Muscle of leg (tissue), 16 donors: ENCODE measurements around the gene FAM236D. TPM values are rescaled to one million over a fixed set of nuclear protein-coding genes. Genes with fewer than 3 reads are reported as not detected.
"Not testable (repeated sequence)": the region's sequence is repeated elsewhere in the genome, so short reads cannot be mapped to it uniquely, and the experiment has no call there.

Experiments
- DNase-seq: peaks from one replicate; pipeline ENCODE4 v3.0.0; 2013
- H3K27ac ChIP-seq: one replicate; pipeline ENCODE4 v1.5.1; 2013; ENCODE audit warnings: mild to moderate bottlenecking, low read length, control low read depth
- H3K27me3 ChIP-seq: one replicate; pipeline ENCODE4 v1.6.1; 2013; ENCODE audit warnings: low read length; ENCODE audit not compliant: control insufficient read depth, insufficient read depth
- H3K36me3 ChIP-seq: one replicate; pipeline ENCODE4 v1.6.1; 2013; ENCODE audit warnings: low read length; ENCODE audit not compliant: control insufficient read depth, insufficient read depth
- H3K4me1 ChIP-seq: one replicate; pipeline ENCODE4 v1.6.1; 2013; ENCODE audit warnings: low read length; ENCODE audit not compliant: control insufficient read depth, insufficient read depth
- H3K4me3 ChIP-seq: one replicate; pipeline ENCODE4 v1.5.1; 2013; ENCODE audit warnings: low read length, control low read depth
- H3K9me3 ChIP-seq: replicated peaks from 2 replicates; pipeline ENCODE4 v1.6.1; 2013; ENCODE audit warnings: low read depth, low read length; ENCODE audit not compliant: control insufficient read depth
- WGBS: methylation state at CpG from one replicate; pipeline ENCODE4 v1.1.5; 2013; ENCODE audit warnings: missing lambda C conversion rate; ENCODE audit not compliant: insufficient coverage; 5-methylcytosine and 5-hydroxymethylcytosine counted together
- long read RNA-seq, 11 donors: transcript quantifications; one replicate each; lab custom pipeline, GENCODE V29; 2026
- polyA plus RNA-seq, 8 donors: library from polyadenylated mRNA; unstranded; fragments of 120-200 nt; gene quantifications; one replicate each; pipeline versions ENCODE4 v1.2.1 to v1.2.3, GENCODE V29; 2013; ENCODE audit warnings: inconsistent platforms in 1 of 8, low replicate concordance in 1 of 8; ENCODE audit not compliant: insufficient read length in 8 of 8, insufficient read depth in 1 of 8
- total RNA-seq: library from RNA; stranded (reverse); fragments of 120-200 nt; gene quantifications from one replicate; pipeline ENCODE4 v1.2.4, GENCODE V29; 2013

FAM236D gene
- not detected for total RNA-seq
- polyA plus RNA-seq, result not detected
- long read RNA-seq, donor 1, result 0 reads
- long read RNA-seq, donor 2, result 0 reads
- long read RNA-seq, donor 3, result 0 reads
- long read RNA-seq, donor 4, result 0 reads
- long read RNA-seq, donor 5, result 0 reads
- long read RNA-seq, donor 6, result 0 reads
- long read RNA-seq, donor 7, result 0 reads
- long read RNA-seq, donor 8, result 0 reads
- long read RNA-seq, donor 9, result 0 reads
- long read RNA-seq, donor 10, result 0 reads
- long read RNA-seq, donor 11, result 0 reads

DNA sequence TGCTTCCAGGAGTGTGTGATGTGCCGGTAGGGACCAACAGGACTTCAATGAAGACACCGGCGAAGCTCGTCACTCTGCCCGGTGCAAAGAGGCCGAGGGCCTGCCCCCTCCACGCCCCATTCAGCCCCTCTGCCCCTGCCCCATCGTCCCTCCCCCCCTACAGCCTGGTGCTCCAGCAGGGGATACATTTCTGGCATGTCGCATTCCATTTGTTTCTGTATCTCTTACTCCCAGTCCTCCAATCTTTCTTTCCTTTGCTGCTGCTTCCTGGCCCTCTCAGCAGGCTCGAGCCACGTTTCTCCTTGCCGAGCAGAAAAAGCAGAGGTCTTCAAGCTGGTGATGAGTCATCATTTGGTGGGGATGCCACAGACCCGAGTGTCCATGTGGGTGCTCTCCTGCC lies at the start of gene FAM236D:
TSS of gene FAM236D (minus strand) at position 101 of the 400 bp plus-strand sequence. CDS start at position 1, 100 bp downstream.
- not testable (repeated sequence) for DNase-seq, H3K4me1 ChIP-seq, H3K4me3 ChIP-seq, H3K9me3 ChIP-seq, H3K36me3 ChIP-seq, H3K27ac ChIP-seq, H3K27me3 ChIP-seq
- WGBS, result no CpG with 5 or more reads among the region's 13 CpGs

- H3K27me3 ChIP-seq, DNase-seq, H3K27ac ChIP-seq, H3K9me3 ChIP-seq, H3K36me3 ChIP-seq, H3K4me1 ChIP-seq, H3K4me3 ChIP-seq: not testable (repeated sequence)
- no CpG with 5 or more reads among the region's 2 CpGs for WGBS
Measured at GRCh38 chrX:72837532-72837931, 29.5 kb upstream of the FAM236D start.

DNA sequence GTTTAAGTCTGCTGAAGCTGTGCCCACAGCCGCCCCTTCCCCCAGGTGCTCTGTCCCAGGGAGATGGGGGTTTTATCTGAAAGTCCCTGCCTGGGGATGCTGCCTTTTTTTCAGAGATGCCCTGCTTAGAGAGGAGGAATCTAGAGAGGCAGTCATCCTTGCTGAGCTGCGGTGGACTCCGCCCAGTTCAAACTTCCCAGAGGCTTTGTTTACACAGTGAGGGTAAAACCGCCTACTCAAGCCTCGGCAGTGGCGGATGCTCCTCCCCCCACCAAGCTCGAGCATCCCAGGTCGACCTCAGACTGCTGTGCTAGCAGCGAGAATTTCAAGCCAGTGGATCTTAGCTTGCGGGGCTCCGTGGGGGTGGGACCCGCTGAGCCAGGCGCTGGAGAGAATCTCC lies 22.7 kb upstream of the FAM236D start:
- not testable (repeated sequence) for H3K4me3 ChIP-seq, H3K36me3 ChIP-seq, H3K27me3 ChIP-seq, H3K27ac ChIP-seq, DNase-seq, H3K4me1 ChIP-seq, H3K9me3 ChIP-seq
- WGBS, result no CpG with 5 or more reads among the region's 13 CpGs

DNA sequence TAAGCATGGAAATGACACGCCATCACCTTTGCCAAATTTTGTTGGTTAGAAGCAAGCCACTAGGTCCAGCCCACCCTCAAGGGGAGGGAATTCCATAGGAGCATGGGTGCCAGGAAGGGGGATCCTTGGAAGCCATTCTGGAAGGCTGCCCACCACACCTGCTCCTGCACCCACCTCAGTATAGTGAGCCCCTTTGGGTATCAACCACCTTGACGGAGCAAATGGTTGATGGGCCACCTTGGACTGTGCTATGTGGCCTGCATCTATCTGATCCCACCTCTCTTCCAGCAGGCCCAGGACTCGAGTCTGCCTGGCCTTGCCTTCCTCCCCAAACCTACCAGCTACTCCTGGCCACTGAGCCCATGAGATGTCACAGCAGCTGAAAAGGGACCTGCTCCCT lies 17.6 kb downstream of the FAM236D start:
- DNase-seq, H3K27me3 ChIP-seq, H3K36me3 ChIP-seq, H3K4me1 ChIP-seq, H3K9me3 ChIP-seq, H3K27ac ChIP-seq, H3K4me3 ChIP-seq: not testable (repeated sequence)
- WGBS, result no CpG with 5 or more reads among the region's 3 CpGs

DNA sequence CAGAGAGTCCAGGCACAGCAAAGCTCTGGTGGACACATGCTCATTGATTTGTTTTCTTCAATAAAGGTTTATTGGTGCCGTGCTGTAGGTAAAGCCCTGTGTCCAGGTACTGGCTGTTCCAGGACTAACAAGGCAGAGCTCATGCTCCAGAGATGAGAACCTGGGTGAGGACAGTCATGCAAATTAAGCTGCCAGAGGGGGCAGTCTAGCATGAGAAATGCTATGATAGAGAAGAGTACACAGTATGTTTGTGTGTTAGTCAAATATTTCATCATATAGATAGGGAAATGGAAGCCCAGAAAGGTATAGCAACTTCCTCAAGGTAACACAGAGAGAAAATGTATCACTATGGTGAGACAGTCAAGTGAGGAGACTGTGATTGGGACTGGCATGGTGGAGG lies 19.9 kb downstream of the FAM236D start:
- WGBS, result no CpG with 5 or more reads among the region's 1 CpG
- not testable (repeated sequence) for H3K36me3 ChIP-seq, H3K4me1 ChIP-seq, H3K4me3 ChIP-seq, H3K27ac ChIP-seq, H3K9me3 ChIP-seq, H3K27me3 ChIP-seq, DNase-seq

DNA sequence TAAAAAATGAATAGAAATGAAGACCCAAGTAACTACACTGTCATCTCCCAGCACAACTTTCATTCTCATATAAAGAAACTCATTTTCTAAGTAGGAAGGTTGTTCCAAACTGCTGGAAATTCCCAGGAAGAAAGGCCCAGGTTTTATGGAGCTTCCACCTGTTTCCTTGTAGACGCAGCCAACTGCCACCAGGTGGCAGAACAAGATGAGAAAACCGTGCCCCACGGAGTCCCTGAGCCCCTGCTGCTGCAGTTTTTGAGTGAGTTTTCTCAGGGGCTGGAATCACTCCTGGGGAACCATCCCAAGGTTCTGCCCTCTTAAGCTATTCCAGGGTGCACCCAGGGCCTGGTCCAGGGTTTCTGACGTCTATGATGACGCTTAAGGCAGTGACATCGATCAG lies 24.0 kb downstream of the FAM236D start:
- H3K27ac ChIP-seq, result not testable (repeated sequence)
- no CpG with 5 or more reads among the region's 6 CpGs for WGBS

GRCh38 chrX:72783365-72783936 lies 24.6 kb downstream of the FAM236D start:
- not testable (repeated sequence) for H3K4me3 ChIP-seq, H3K4me1 ChIP-seq, H3K27ac ChIP-seq, H3K27me3 ChIP-seq, DNase-seq, H3K9me3 ChIP-seq, H3K36me3 ChIP-seq
- WGBS, result no CpG with 5 or more reads among the region's 8 CpGs

More for the DNA sequence above, 24.0 kb downstream of the FAM236D start:
- H3K4me3 ChIP-seq, H3K27me3 ChIP-seq, H3K9me3 ChIP-seq, H3K4me1 ChIP-seq, H3K36me3 ChIP-seq, DNase-seq: not testable (repeated sequence)

DNA sequence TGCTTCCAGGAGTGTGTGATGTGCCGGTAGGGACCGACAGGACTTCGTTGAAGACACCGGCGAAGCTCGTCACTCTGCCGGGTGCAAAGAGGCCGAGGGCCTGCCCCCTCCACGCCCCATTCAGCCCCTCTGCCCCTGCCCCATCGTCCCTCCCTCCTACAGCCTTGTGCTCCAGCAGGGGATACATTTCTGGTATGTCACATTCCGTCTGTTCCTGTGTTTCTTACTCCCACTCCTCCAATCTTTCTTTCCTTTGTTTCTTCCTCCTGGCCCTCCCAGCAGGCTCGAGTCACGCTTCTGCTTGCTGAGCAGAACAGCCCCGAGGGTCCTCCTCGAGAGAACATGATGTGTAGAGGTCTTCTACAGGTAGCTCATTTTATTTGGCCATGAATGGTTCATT lies 25.4 kb downstream of the FAM236D start, which contains the start of gene FAM236B:
TSS of gene FAM236B (minus strand) at position 101 of the 400 bp plus-strand sequence. CDS start at position 1, 100 bp downstream.
- H3K27ac ChIP-seq, result not testable (repeated sequence)

GRCh38 chrX:72778146-72778545 lies 29.9 kb downstream of the FAM236D start:
- H3K4me3 ChIP-seq, H3K36me3 ChIP-seq, H3K9me3 ChIP-seq, H3K27me3 ChIP-seq, DNase-seq, H3K27ac ChIP-seq, H3K4me1 ChIP-seq: not testable (repeated sequence)
- no CpG with 5 or more reads among the region's 6 CpGs for WGBS

More for the DNA sequence above, 25.4 kb downstream of the FAM236D start, which contains the start of gene FAM236B:
- no CpG with 5 or more reads among the region's 15 CpGs for WGBS
- DNase-seq, H3K4me3 ChIP-seq, H3K9me3 ChIP-seq, H3K36me3 ChIP-seq, H3K4me1 ChIP-seq, H3K27me3 ChIP-seq: not testable (repeated sequence)

DNA sequence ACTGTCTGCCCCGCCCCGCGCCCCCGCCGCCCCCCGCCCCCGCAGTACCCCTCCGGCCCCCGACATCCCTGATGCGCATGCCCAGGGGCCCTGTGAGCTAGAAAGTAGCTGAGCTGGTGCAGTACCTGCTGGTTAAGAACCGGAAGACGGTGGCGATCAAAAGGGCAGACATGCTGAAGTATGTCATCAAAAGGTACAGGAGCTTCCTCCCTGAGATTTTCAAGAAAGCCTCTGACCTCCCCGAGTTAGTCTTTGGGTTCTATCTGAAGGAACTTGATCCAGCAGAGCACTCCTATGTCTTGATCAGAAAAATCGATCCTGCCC lies 30.6 kb downstream of the FAM236D start:
- not testable (repeated sequence) for H3K4me1 ChIP-seq

More for the DNA sequence above, 30.6 kb downstream of the FAM236D start:
- not testable (repeated sequence) for H3K27me3 ChIP-seq, DNase-seq, H3K4me3 ChIP-seq, H3K27ac ChIP-seq, H3K9me3 ChIP-seq, H3K36me3 ChIP-seq
- WGBS, result no CpG with 5 or more reads among the region's 15 CpGs
